Ectodermal cell (in vitro differentiated cells): ENCODE measurements around the gene IGFBP2. TPM values are rescaled to one million over a fixed set of nuclear protein-coding genes. Genes with fewer than 3 reads are reported as not detected.

Experiments used
- H3K27ac ChIP-seq: 2 replicates; pipeline ENCODE4 v1.7.0; 2013; ENCODE audit warnings: mild to moderate bottlenecking, low read depth, low read length; ENCODE audit not compliant: insufficient read depth, poor library complexity, severe bottlenecking
- H3K27me3 ChIP-seq: 2 replicates; pipeline ENCODE4 v1.7.0; 2013; ENCODE audit warnings: mild to moderate bottlenecking, low read length; ENCODE audit not compliant: insufficient read depth, control insufficient read depth, poor library complexity, severe bottlenecking
- H3K36me3 ChIP-seq: one replicate; pipeline ENCODE4 v1.7.0; 2013; ENCODE audit warnings: low read length; ENCODE audit not compliant: control insufficient read depth, insufficient read depth
- H3K4me1 ChIP-seq: one replicate; pipeline ENCODE4 v1.7.0; 2013; ENCODE audit warnings: low read length; ENCODE audit not compliant: control insufficient read depth, insufficient read depth
- H3K4me3 ChIP-seq: 2 replicates; pipeline ENCODE4 v1.7.0; 2013; ENCODE audit warnings: low read depth, low read length, control low read depth; ENCODE audit not compliant: insufficient read depth
- H3K9me3 ChIP-seq: 2 replicates; pipeline ENCODE4 v1.7.0; 2013; ENCODE audit warnings: mild to moderate bottlenecking, low read length, moderate library complexity; ENCODE audit not compliant: control insufficient read depth
- WGBS, 2 experiments: methylation state at CpG; one replicate each; pipeline ENCODE4 v1.1.7; 2013; ENCODE audit warnings: missing lambda C conversion rate in 2 of 2; 5-methylcytosine and 5-hydroxymethylcytosine counted together
- polyA plus RNA-seq, 4 experiments: library from polyadenylated mRNA; stranded (reverse); fragments of 50-300 nt; gene quantifications; one replicate each; pipeline ENCODE4 v1.2.3, GENCODE V29; 2013

The IGFBP2 gene, protein sequence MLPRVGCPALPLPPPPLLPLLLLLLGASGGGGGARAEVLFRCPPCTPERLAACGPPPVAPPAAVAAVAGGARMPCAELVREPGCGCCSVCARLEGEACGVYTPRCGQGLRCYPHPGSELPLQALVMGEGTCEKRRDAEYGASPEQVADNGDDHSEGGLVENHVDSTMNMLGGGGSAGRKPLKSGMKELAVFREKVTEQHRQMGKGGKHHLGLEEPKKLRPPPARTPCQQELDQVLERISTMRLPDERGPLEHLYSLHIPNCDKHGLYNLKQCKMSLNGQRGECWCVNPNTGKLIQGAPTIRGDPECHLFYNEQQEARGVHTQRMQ
- 981 TPM for polyA plus RNA-seq (2013, experiment 1 of 4)
- polyA plus RNA-seq (2013, experiment 2 of 4) = 842 TPM
- polyA plus RNA-seq (2013, experiment 3 of 4) = 728 TPM
- 791 TPM for polyA plus RNA-seq (2013, experiment 4 of 4)

DNA sequence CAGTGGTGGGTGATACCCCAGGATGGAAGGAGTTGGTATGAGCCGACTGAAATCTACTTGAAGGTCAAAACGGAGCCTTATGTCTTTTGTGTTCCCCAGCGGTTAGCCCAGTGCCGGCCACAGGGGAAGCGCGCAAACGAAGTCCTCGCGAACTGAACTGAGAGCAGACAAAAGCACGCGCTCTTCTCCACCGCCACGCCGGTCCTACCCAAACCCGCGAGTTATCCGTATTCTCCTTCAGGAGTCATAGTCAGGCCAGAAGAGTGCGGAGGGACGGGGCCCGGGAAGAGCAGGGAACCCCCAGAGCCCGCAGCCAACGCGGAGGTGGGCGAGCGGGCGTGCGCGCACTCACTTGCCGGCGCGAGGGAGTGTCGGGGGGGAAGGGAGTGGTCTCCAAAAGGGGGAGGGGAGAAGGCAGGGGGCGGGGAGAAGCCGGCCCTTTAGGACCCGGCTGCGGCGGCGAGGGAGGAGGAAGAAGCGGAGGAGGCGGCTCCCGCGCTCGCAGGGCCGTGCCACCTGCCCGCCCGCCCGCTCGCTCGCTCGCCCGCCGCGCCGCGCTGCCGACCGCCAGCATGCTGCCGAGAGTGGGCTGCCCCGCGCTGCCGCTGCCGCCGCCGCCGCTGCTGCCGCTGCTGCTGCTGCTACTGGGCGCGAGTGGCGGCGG is at the start of gene IGFBP2:
Gene IGFBP2, plus strand, starts transcription at position 469 of the 664 bp plus-strand sequence. Its CDS starts 104 bp downstream, at position 573.
- H3K9me3 ChIP-seq = no peaks in the 10 kb centered on the region
- H3K36me3 ChIP-seq = peaks cover 3% of the 10 kb centered on the region
- 0 to 1% methylated on average over 70 of the region's 70 CpGs for WGBS, 2 experiments
- H3K27ac ChIP-seq = peak within 1 kb of the TSS; percentile 91
- no peaks in the 10 kb centered on the region for H3K27me3 ChIP-seq
- peaks cover 24% of the 10 kb centered on the region for H3K4me1 ChIP-seq
- H3K4me3 ChIP-seq = peak within 1 kb of the TSS; percentile 86

DNA sequence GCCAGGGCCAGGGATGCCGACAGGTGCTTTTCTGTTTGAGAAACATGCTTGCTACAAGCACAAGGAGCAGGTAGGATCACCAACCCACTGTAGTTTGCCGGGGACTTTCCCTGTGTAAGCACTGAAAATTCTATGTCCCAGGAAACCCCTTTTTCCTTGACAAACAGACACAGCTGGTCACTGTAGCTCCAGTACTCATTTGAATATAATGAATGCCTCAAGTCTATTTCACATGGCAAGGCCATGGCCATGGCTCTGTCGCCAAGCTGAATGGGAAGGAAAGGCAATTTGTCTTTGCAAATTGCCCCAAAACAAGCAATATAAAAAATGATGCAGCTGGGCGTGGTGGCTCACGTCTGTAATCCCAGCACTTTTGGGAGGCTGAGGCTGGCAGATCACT is 49.6 kb upstream of the IGFBP2 start:
- H3K27ac ChIP-seq = no peak overlapping the region

DNA sequence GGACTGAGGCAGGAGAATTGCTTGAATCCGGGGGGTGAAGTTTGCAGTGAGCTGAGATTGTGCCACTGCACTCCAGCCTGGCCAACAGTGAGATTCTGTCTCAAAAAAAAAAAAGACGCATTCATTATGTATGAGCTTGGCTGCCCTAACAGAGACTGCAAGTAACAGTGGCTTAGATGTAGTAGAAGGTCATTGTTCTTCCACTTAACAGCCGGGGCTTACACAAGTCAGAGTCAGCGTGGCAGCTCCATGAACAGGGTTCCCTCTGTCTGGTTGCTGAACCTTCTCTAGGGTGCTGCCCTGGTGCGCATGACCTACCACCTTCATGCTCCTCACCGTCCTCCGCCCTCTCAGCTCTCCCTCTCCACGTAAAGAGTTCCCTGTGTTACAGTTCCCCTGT is 49.1 kb upstream of the IGFBP2 start:
- Histone ChIP-seq H3K4me3 (no peak overlapping the region), H3K4me1 (peaks cover 6% of the 10 kb centered on the region), H3K9me3 (no peaks in the 10 kb centered on the region), H3K36me3 (no peaks in the 10 kb centered on the region), H3K27me3 (no peaks in the 10 kb centered on the region), H3K27ac (no peak overlapping the region)
- 87 to 88% methylated on average over 8 of the region's 8 CpGs for WGBS, 2 experiments

More for the DNA sequence above, 49.6 kb upstream of the IGFBP2 start:
- no peak overlapping the region for H3K4me3 ChIP-seq
- 88 to 92% methylated on average over 5 of the region's 5 CpGs for WGBS, 2 experiments
- no peaks in the 10 kb centered on the region for H3K36me3 ChIP-seq
- no peaks in the 10 kb centered on the region for H3K9me3 ChIP-seq
- no peaks in the 10 kb centered on the region for H3K27me3 ChIP-seq
- peaks cover under 1% of the 10 kb centered on the region for H3K4me1 ChIP-seq

DNA sequence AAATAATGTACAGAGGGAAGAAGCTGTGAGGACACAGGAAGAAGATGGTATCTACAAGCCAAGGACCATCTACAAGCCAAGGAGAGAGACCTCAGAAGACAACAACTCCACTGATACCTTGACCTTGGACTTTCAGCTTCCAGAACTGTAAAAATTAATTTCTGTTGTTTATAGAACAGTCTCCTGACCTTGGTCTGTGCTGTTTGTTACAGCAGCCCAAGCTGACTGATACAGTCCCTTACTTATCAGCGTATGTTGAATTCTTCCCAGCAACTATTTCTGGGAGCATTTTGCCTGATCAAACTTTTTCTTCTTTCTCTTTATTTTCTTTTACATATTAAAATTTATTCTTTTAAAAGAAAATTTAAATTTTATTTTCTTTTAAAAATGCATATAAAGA is 47.8 kb upstream of the IGFBP2 start:
- H3K27ac ChIP-seq = no peak overlapping the region
- 93 to 100% methylated on average over 1 of the region's 1 CpG for WGBS, 2 experiments
- H3K36me3 ChIP-seq = no peaks in the 10 kb centered on the region
- no peaks in the 10 kb centered on the region for H3K27me3 ChIP-seq
- H3K4me3 ChIP-seq = no peak overlapping the region
- no peaks in the 10 kb centered on the region for H3K9me3 ChIP-seq
- peaks cover 17% of the 10 kb centered on the region for H3K4me1 ChIP-seq

DNA sequence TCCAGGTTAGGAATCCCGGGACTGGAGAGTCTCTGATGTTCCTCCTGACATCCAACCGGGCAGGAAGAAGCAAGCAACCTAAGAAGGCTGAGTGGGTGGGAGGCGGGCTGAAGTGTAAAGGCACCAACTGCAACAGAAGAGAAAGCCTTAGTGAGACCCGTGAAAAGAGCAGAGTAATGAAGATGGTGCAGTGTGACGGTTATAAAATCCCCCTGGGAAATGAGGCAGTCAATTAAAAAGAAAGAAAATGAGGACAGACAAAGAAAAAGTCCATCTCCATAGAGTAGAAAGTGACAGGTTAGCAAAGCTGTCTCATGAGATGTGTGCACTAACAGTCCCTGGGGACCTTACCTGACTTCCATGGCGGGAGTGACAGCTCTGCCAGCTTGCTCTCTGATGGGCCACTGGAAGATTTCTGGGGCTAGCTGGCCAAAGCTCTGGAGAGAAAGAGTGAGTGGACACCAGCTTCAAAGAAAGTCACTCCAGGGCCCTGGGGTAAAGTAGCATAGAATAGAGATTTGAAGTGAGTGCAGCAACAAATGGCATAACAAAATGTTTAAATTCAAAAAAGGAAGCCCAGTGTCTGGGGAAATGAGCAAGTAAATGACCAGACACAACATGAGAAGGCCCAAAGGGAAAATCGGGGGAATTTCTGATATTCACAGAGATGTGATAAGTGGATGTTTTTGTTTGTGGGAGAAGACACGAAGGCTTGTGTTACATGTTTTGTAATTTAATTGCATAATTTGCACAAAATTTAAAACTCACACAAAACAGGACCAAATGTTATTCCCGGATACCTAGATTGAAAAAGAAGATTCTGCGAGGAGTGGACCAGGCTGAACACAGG is 44.1 kb upstream of the IGFBP2 start:
- 64 to 69% methylated on average over 9 to 10 of the region's 10 CpGs for WGBS, 2 experiments
- Histone ChIP-seq H3K36me3 (no peaks in the 10 kb centered on the region), H3K4me3 (no peak overlapping the region), H3K9me3 (no peaks in the 10 kb centered on the region), H3K4me1 (peaks cover 17% of the 10 kb centered on the region), H3K27ac (no peak overlapping the region), H3K27me3 (no peaks in the 10 kb centered on the region)

DNA sequence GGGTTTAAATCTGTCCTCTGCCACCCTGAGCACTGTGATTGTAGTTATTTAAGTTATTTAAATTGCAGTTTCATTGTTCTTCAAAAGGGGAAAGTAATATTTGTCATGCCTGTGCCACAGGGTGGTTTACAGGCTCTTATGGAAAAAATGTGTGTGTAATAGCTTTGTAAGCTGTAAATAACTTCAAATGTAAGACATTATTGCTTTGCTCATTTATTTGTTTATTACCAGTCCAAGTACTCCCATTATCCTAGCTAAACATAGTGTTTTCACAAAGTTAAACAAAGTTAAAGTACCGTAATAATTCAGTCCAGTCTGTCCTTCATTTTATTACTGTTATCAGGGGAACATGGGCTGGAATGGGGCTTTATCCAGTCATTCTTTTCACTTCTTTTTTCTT is 43.4 kb upstream of the IGFBP2 start:
- Histone ChIP-seq H3K9me3 (no peaks in the 10 kb centered on the region), H3K36me3 (no peaks in the 10 kb centered on the region), H3K27me3 (no peaks in the 10 kb centered on the region), H3K27ac (no peak overlapping the region), H3K4me3 (no peak overlapping the region), H3K4me1 (peaks cover 17% of the 10 kb centered on the region)
- WGBS, 2 experiments = 88 to 94% methylated on average over 1 of the region's 1 CpG

DNA sequence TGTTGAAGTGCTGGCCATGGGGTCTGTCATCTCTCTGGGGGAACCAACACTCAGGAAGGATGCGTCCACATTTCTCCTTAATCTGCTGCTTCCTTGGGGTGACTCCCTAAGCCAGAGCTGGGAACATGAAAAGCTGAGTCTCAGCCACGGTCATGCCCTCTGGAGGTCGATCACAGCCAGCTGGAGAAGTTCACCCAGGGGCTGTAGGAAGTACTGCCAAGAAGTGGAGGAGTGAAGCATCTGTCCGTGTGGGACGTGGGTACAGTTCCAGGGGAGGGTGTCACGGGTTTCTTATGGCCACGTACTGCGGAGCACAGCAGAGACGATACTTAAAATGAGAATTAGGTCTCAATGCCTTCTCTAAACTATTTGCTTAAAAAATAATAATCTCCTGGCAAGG is 42.4 kb upstream of the IGFBP2 start:
- Histone ChIP-seq H3K27ac (no peak overlapping the region), H3K9me3 (no peaks in the 10 kb centered on the region)
- 81 to 86% methylated on average over 9 of the region's 9 CpGs for WGBS, 2 experiments

DNA sequence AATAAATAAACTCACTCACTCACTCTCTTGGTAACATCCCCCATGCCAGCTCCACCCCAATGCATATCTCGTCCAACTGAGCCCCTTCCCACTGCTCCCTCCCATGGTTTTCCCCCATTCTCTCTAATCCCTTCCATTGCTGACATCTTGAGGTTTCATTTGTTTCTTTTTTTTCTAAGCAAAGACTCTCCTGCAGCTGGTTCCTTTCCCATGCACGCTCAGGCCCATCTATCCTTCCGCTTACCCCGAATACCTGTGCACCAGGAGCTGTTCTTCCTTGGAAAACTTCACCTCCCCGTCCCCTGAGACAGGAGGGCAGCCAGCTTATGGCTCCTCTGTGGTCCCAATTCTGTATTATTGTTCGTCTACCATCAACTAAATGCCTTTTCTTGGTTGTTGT is 41.7 kb upstream of the IGFBP2 start:
- no peaks in the 10 kb centered on the region for H3K27me3 ChIP-seq

More for the DNA sequence above, 42.4 kb upstream of the IGFBP2 start:
- Histone ChIP-seq H3K36me3 (no peaks in the 10 kb centered on the region), H3K4me1 (peaks cover 17% of the 10 kb centered on the region), H3K27me3 (no peaks in the 10 kb centered on the region), H3K4me3 (no peak overlapping the region)

DNA sequence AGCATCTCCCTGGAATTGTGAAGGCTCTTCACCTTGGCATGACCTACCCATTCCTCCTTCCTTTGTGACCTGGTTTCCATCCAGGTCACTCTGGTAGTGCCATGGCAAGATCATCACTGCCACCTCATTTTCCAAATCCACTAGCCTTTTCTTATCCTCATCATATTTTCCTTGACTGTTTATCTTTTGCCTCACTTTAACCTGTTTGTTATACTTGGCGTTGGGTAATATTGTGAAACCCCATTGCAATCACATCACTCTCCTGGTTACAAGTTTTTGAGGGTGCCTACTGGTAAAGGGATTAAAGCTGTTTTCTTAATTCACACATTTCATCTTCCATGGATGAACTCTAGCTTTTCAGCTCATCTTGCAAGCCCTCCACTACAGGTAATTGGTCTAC is 39.1 kb upstream of the IGFBP2 start:
- H3K4me1 ChIP-seq = peaks cover 11% of the 10 kb centered on the region
- WGBS, 2 experiments = 100% methylated on average over 1 of the region's 1 CpG
- H3K9me3 ChIP-seq = no peaks in the 10 kb centered on the region
- no peak overlapping the region for H3K4me3 ChIP-seq
- no peaks in the 10 kb centered on the region for H3K36me3 ChIP-seq
- no peaks in the 10 kb centered on the region for H3K27me3 ChIP-seq
- no peak overlapping the region for H3K27ac ChIP-seq

More for the DNA sequence above, 41.7 kb upstream of the IGFBP2 start:
- Histone ChIP-seq H3K4me3 (no peak overlapping the region), H3K36me3 (no peaks in the 10 kb centered on the region), H3K27ac (no peak overlapping the region), H3K4me1 (peaks cover 17% of the 10 kb centered on the region), H3K9me3 (no peaks in the 10 kb centered on the region)
- 87% methylated on average over 5 of the region's 6 CpGs for WGBS, 2 experiments
